ENCODE results near the gene PTN. TPM values are rescaled to one million over a fixed set of nuclear protein-coding genes. Genes with fewer than 3 reads are reported as not detected.

PTN gene
- total RNA-seq = not detected
- under 1 TPM in 1 of 4 donors, not detected in 3; 0.15 TPM for polyA plus RNA-seq

- Histone ChIP-seq H3K27me3 (ENCODE audit: control insufficient read depth, insufficient read depth, low read length) (no peaks in the 10 kb centered on the region), H3K27ac (ENCODE audit: insufficient read depth, low read length, poor library complexity, severe bottlenecking) (no peak within 1 kb of the TSS), H3K36me3 (ENCODE audit: control insufficient read depth, insufficient read depth, low read length) (no peaks in the 10 kb centered on the region), H3K4me1 (ENCODE audit: control insufficient read depth, insufficient read depth, low read length, poor library complexity, severe bottlenecking) (no peaks in the 10 kb centered on the region), H3K4me3 (ENCODE audit: low read depth, low read length) (no peak within 1 kb of the TSS), H3K9me3 (ENCODE audit: control insufficient read depth in 2 of 2, low read length in 2 of 2) (no peaks in the 10 kb centered on the region)
- DNase-seq (no peak), ATAC-seq (ENCODE audit: low read depth in 2 of 2) (peak in 1 of 2 donors; percentile 20)
- Mint-ChIP-seq H3K27ac (no peak within 1 kb of the TSS), H3K4me3 (peak within 1 kb of the TSS in 1 of 4 donors; percentile 30), H3K4me1 (no peaks in the 10 kb centered on the region), H3K36me3 (no peaks in the 10 kb centered on the region), H3K27me3 (peaks cover 4% of the 10 kb centered on the region), H3K9me3 (peaks cover 0 to 7% (median 1%) of the 10 kb centered on the region in 7 donors)
Observed at GRCh38 chr7:137343281-137343841, at the start of gene PTN. TSS of gene PTN (minus strand) at chr7:137343733. CDS start at chr7:137254973, 88,760 bp downstream.

GRCh38 chr7:137390076-137390475 is 46.5 kb upstream of the PTN start:
- Mint-ChIP-seq H3K9me3 (peaks cover 2 to 7% (median 4%) of the 10 kb centered on the region in 7 donors), H3K4me3 (no peak overlapping the region), H3K27me3 (no peaks in the 10 kb centered on the region), H3K36me3 (no peaks in the 10 kb centered on the region), H3K27ac (no peak overlapping the region), H3K4me1 (no peaks in the 10 kb centered on the region)
- Histone ChIP-seq H3K27me3 (ENCODE audit: control insufficient read depth, insufficient read depth, low read length) (no peaks in the 10 kb centered on the region), H3K9me3 (ENCODE audit: control insufficient read depth in 2 of 2, low read length in 2 of 2) (no peaks in the 10 kb centered on the region), H3K4me1 (ENCODE audit: control insufficient read depth, insufficient read depth, low read length, poor library complexity, severe bottlenecking) (no peaks in the 10 kb centered on the region), H3K4me3 (ENCODE audit: low read depth, low read length) (no peak overlapping the region), H3K36me3 (ENCODE audit: control insufficient read depth, insufficient read depth, low read length) (no peaks in the 10 kb centered on the region), H3K27ac (ENCODE audit: insufficient read depth, low read length, poor library complexity, severe bottlenecking) (no peak overlapping the region)
- ATAC-seq (ENCODE audit: low read depth in 2 of 2) (no peak), DNase-seq (no peak)

- peaks cover 2 to 7% (median 4%) of the 10 kb centered on the region in 7 donors for H3K9me3 Mint-ChIP-seq
- DNase-seq = no peak
- H3K4me3 ChIP-seq (ENCODE audit: low read depth, low read length) = no peak overlapping the region
Observed at GRCh38 chr7:137388916-137389315, 45.4 kb upstream of the PTN start.

GRCh38 chr7:137386966-137387365 is 43.4 kb upstream of the PTN start:
- no peak overlapping the region for H3K27ac ChIP-seq (ENCODE audit: insufficient read depth, low read length, poor library complexity, severe bottlenecking)
- H3K36me3 ChIP-seq (ENCODE audit: control insufficient read depth, insufficient read depth, low read length) = no peaks in the 10 kb centered on the region
- H3K9me3 ChIP-seq (ENCODE audit: control insufficient read depth in 2 of 2, low read length in 2 of 2) = no peaks in the 10 kb centered on the region
- H3K27ac Mint-ChIP-seq = no peak overlapping the region
- H3K4me1 Mint-ChIP-seq = no peaks in the 10 kb centered on the region
- no peaks in the 10 kb centered on the region for H3K36me3 Mint-ChIP-seq
- DNase-seq = no peak
- no peaks in the 10 kb centered on the region for H3K27me3 ChIP-seq (ENCODE audit: control insufficient read depth, insufficient read depth, low read length)
- ATAC-seq (ENCODE audit: low read depth in 2 of 2) = no peak
- H3K4me3 Mint-ChIP-seq = no peak overlapping the region
- H3K4me3 ChIP-seq (ENCODE audit: low read depth, low read length) = no peak overlapping the region
- H3K9me3 Mint-ChIP-seq = peaks cover 0 to 7% (median 4%) of the 10 kb centered on the region in 7 donors
- no peaks in the 10 kb centered on the region for H3K4me1 ChIP-seq (ENCODE audit: control insufficient read depth, insufficient read depth, low read length, poor library complexity, severe bottlenecking)
- H3K27me3 Mint-ChIP-seq = no peaks in the 10 kb centered on the region

More at GRCh38 chr7:137388916-137389315, 45.4 kb upstream of the PTN start:
- H3K27ac ChIP-seq (ENCODE audit: insufficient read depth, low read length, poor library complexity, severe bottlenecking) = no peak overlapping the region
- Mint-ChIP-seq H3K4me1 (no peaks in the 10 kb centered on the region), H3K27ac (no peak overlapping the region), H3K4me3 (no peak overlapping the region), H3K27me3 (no peaks in the 10 kb centered on the region), H3K36me3 (no peaks in the 10 kb centered on the region)
- H3K9me3 ChIP-seq (ENCODE audit: control insufficient read depth in 2 of 2, low read length in 2 of 2) = no peaks in the 10 kb centered on the region
- no peaks in the 10 kb centered on the region for H3K36me3 ChIP-seq (ENCODE audit: control insufficient read depth, insufficient read depth, low read length)
- no peaks in the 10 kb centered on the region for H3K4me1 ChIP-seq (ENCODE audit: control insufficient read depth, insufficient read depth, low read length, poor library complexity, severe bottlenecking)
- no peaks in the 10 kb centered on the region for H3K27me3 ChIP-seq (ENCODE audit: control insufficient read depth, insufficient read depth, low read length)
- ATAC-seq (ENCODE audit: low read depth in 2 of 2) = no peak

GRCh38 chr7:137381045-137381444 is 37.5 kb upstream of the PTN start:
- ATAC-seq (ENCODE audit: low read depth in 2 of 2) (no peak), DNase-seq (no peak)
- H3K4me3 Mint-ChIP-seq = no peak overlapping the region
- no peaks in the 10 kb centered on the region for H3K27me3 Mint-ChIP-seq
- H3K4me3 ChIP-seq (ENCODE audit: low read depth, low read length) = no peak overlapping the region
- H3K27ac Mint-ChIP-seq = no peak overlapping the region
- H3K27ac ChIP-seq (ENCODE audit: insufficient read depth, low read length, poor library complexity, severe bottlenecking) = no peak overlapping the region
- no peaks in the 10 kb centered on the region for H3K27me3 ChIP-seq (ENCODE audit: control insufficient read depth, insufficient read depth, low read length)
- no peaks in the 10 kb centered on the region for H3K4me1 ChIP-seq (ENCODE audit: control insufficient read depth, insufficient read depth, low read length, poor library complexity, severe bottlenecking)
- H3K36me3 Mint-ChIP-seq = no peaks in the 10 kb centered on the region
- H3K4me1 Mint-ChIP-seq = no peaks in the 10 kb centered on the region
- H3K9me3 ChIP-seq (ENCODE audit: control insufficient read depth in 2 of 2, low read length in 2 of 2) = no peaks in the 10 kb centered on the region
- no peaks in the 10 kb centered on the region for H3K36me3 ChIP-seq (ENCODE audit: control insufficient read depth, insufficient read depth, low read length)
- H3K9me3 Mint-ChIP-seq = peaks cover 0 to 17% (median 3%) of the 10 kb centered on the region in 7 donors

- no peaks in the 10 kb centered on the region for H3K27me3 Mint-ChIP-seq
- H3K4me1 ChIP-seq (ENCODE audit: control insufficient read depth, insufficient read depth, low read length, poor library complexity, severe bottlenecking) = no peaks in the 10 kb centered on the region
- no peak overlapping the region for H3K27ac Mint-ChIP-seq
- no peaks in the 10 kb centered on the region for H3K4me1 Mint-ChIP-seq
- peaks cover 0 to 5% (median 1%) of the 10 kb centered on the region in 7 donors for H3K9me3 Mint-ChIP-seq
- no peak overlapping the region for H3K27ac ChIP-seq (ENCODE audit: insufficient read depth, low read length, poor library complexity, severe bottlenecking)
- H3K27me3 ChIP-seq (ENCODE audit: control insufficient read depth, insufficient read depth, low read length) = no peaks in the 10 kb centered on the region
- no peaks in the 10 kb centered on the region for H3K9me3 ChIP-seq (ENCODE audit: control insufficient read depth in 2 of 2, low read length in 2 of 2)
- H3K36me3 ChIP-seq (ENCODE audit: control insufficient read depth, insufficient read depth, low read length) = no peaks in the 10 kb centered on the region
- DNase-seq (no peak), ATAC-seq (ENCODE audit: low read depth in 2 of 2) (no peak)
- no peaks in the 10 kb centered on the region for H3K36me3 Mint-ChIP-seq
- no peak overlapping the region for H3K4me3 ChIP-seq (ENCODE audit: low read depth, low read length)
- H3K4me3 Mint-ChIP-seq = no peak overlapping the region
Observed at GRCh38 chr7:137373507-137373906, 30.0 kb upstream of the PTN start.

GRCh38 chr7:137371616-137372015 is 28.1 kb upstream of the PTN start:
- Mint-ChIP-seq H3K27ac (no peak overlapping the region), H3K4me1 (no peaks in the 10 kb centered on the region), H3K4me3 (no peak overlapping the region), H3K9me3 (peaks cover 0 to 4% (median 0%) of the 10 kb centered on the region in 7 donors), H3K27me3 (no peaks in the 10 kb centered on the region), H3K36me3 (no peaks in the 10 kb centered on the region)
- Histone ChIP-seq H3K4me1 (ENCODE audit: control insufficient read depth, insufficient read depth, low read length, poor library complexity, severe bottlenecking) (no peaks in the 10 kb centered on the region), H3K4me3 (ENCODE audit: low read depth, low read length) (no peak overlapping the region), H3K27me3 (ENCODE audit: control insufficient read depth, insufficient read depth, low read length) (no peaks in the 10 kb centered on the region), H3K27ac (ENCODE audit: insufficient read depth, low read length, poor library complexity, severe bottlenecking) (no peak overlapping the region), H3K36me3 (ENCODE audit: control insufficient read depth, insufficient read depth, low read length) (no peaks in the 10 kb centered on the region), H3K9me3 (ENCODE audit: control insufficient read depth in 2 of 2, low read length in 2 of 2) (no peaks in the 10 kb centered on the region)
- no peak for ATAC-seq (ENCODE audit: low read depth in 2 of 2)
- no peak for DNase-seq

GRCh38 chr7:137366995-137367394 is 23.5 kb upstream of the PTN start:
- H3K4me3 ChIP-seq (ENCODE audit: low read depth, low read length) = no peak overlapping the region
- DNase-seq = no peak
- Mint-ChIP-seq H3K4me1 (no peaks in the 10 kb centered on the region), H3K36me3 (no peaks in the 10 kb centered on the region), H3K4me3 (no peak overlapping the region), H3K27ac (no peak overlapping the region), H3K9me3 (peaks cover 2 to 12% (median 9%) of the 10 kb centered on the region in 7 donors), H3K27me3 (no peaks in the 10 kb centered on the region)
- H3K27me3 ChIP-seq (ENCODE audit: control insufficient read depth, insufficient read depth, low read length) = no peaks in the 10 kb centered on the region
- no peaks in the 10 kb centered on the region for H3K4me1 ChIP-seq (ENCODE audit: control insufficient read depth, insufficient read depth, low read length, poor library complexity, severe bottlenecking)
- H3K36me3 ChIP-seq (ENCODE audit: control insufficient read depth, insufficient read depth, low read length) = no peaks in the 10 kb centered on the region
- no peaks in the 10 kb centered on the region for H3K9me3 ChIP-seq (ENCODE audit: control insufficient read depth in 2 of 2, low read length in 2 of 2)
- ATAC-seq (ENCODE audit: low read depth in 2 of 2) = no peak
- no peak overlapping the region for H3K27ac ChIP-seq (ENCODE audit: insufficient read depth, low read length, poor library complexity, severe bottlenecking)

Data from CD4-positive, CD25-positive, alpha-beta regulatory T cell (primary cell).